ENCODE data around the gene STX1A.

Gene STX1A

DNA sequence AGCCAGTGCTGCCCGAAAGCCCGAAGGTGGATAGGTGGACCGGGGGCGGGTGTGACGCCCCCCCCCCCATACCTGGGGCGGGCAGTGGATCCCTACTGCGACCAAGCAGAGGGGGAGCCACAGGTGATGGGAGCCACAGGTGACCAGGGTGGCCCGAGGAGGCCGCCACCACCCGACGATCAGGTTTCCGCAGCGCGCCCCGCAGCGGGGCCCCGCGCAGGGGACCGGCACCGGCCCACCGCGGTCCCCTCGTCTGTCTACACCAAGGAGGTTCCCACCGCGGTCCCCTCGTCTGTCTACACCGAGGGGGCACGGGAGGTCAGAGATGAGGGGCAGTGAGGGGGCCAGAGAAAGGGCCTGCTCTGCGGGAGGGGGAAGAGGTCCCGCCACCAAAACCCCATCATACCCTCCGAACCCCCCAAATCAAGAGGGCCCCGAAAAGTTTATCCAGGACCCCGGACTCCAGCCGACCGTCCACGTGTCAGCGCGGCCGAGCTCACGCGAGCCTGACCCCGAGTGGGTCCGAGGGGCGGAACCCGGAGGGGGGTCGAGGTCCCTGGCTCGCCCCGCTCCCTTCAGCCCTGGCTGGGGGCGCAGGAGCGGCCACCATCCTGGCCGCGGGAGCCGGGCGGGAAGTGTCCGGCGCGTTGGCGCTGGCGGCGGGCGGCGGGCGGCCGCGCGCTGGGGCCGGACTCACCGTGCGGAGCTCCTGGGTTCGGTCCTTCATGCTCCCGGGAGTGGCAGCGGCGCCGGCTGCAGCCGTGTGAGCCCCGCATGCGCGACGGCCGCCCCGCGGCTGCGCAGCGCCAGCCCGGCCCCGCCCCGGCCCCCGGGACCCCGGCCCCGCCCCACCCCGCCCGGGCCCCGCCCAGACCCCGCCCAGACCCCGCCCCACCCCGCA lies at the start of gene STX1A:
TSS of gene STX1A (minus strand) at position 765 of the 901 bp plus-strand sequence. CDS start at position 727, 38 bp downstream.
- Histone ChIP-seq H3K9me3 (ENCODE audit: control insufficient read depth in 5 of 5, low read length in 5 of 5) (no peaks in the 10 kb centered on the region), H3K27ac (ENCODE audit: low read depth, low read length) (no peak within 1 kb of the TSS), H3K9ac (ENCODE audit: low read length in 5 of 5) (peak within 1 kb of the TSS in 4 of 5 donors; percentile 60 to 80 (median 74)), H3K4me3 (ENCODE audit: low read depth in 1 of 5, low read length in 5 of 5) (peak within 1 kb of the TSS; percentile 35 to 77 (median 69)), H3K27me3 (ENCODE audit: control insufficient read depth in 5 of 5, insufficient read depth in 4 of 5, low read length in 5 of 5) (no peaks in the 10 kb centered on the region), H3K4me1 (ENCODE audit: control insufficient read depth in 5 of 5, insufficient read depth in 5 of 5, low read length in 5 of 5) (peaks cover 5 to 54% (median 35%) of the 10 kb centered on the region in 5 donors), H3K36me3 (ENCODE audit: control insufficient read depth in 5 of 5, insufficient read depth in 5 of 5, low read length in 5 of 5) (peaks cover 0 to 4% (median 0%) of the 10 kb centered on the region in 5 donors)

GRCh38 chr7:73768641-73769480 lies 49.4 kb upstream of the STX1A start:
- Histone ChIP-seq H3K27me3 (ENCODE audit: control insufficient read depth in 5 of 5, insufficient read depth in 4 of 5, low read length in 5 of 5) (peaks cover 31 to 40% (median 38%) of the 10 kb centered on the region in 5 donors), H3K4me1 (ENCODE audit: control insufficient read depth in 5 of 5, insufficient read depth in 5 of 5, low read length in 5 of 5) (peaks cover 0 to 24% (median 16%) of the 10 kb centered on the region in 5 donors), H3K9me3 (ENCODE audit: control insufficient read depth in 5 of 5, low read length in 5 of 5) (no peaks in the 10 kb centered on the region), H3K27ac (ENCODE audit: low read depth, low read length) (no peak overlapping the region), H3K4me3 (ENCODE audit: low read depth in 1 of 5, low read length in 5 of 5) (peak overlapping the region in 2 of 5 donors; percentile 22 to 34), H3K9ac (ENCODE audit: low read length in 5 of 5) (no peak overlapping the region), H3K36me3 (ENCODE audit: control insufficient read depth in 5 of 5, insufficient read depth in 5 of 5, low read length in 5 of 5) (no peaks in the 10 kb centered on the region)

DNA sequence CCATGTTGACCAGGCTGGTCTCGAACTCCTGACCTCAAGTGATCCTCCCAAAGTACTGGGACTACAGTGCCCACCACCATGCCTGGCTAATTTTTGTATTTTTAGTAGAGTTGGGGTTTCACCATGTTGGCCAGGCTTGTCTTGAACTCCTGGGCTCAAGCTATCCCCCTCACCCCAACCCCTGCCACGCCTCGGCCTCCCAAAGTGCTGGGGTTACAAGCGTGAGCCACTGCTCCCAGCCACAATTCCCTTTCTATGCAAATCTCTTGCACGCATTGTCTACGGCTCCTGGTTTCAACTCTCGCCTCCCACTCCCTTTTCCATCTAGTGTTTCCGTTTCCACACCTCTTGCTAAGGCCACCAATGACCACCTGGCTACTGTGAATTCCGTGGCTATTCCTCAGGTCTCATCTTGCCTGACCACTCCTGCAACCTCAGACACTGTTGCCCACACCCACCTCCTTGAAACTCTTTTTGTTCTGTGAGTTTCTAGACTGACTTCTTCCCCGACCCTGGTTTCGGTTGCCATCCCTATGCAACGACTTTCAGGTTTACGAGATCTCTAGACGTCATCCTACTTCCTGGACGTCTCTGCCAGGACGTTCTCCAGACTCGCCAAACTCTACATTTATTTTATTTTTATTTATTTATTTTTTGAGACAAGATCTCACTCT lies 47.2 kb upstream of the STX1A start:
- no peak overlapping the region for H3K9ac ChIP-seq (ENCODE audit: low read length in 5 of 5)
- no peak overlapping the region for H3K27ac ChIP-seq (ENCODE audit: low read depth, low read length)
- no peak overlapping the region for H3K4me3 ChIP-seq (ENCODE audit: low read depth in 1 of 5, low read length in 5 of 5)
- peaks cover 30 to 40% (median 36%) of the 10 kb centered on the region in 5 donors for H3K27me3 ChIP-seq (ENCODE audit: control insufficient read depth in 5 of 5, insufficient read depth in 4 of 5, low read length in 5 of 5)
- H3K4me1 ChIP-seq (ENCODE audit: control insufficient read depth in 5 of 5, insufficient read depth in 5 of 5, low read length in 5 of 5) = peaks cover 0 to 24% (median 13%) of the 10 kb centered on the region in 5 donors
- H3K36me3 ChIP-seq (ENCODE audit: control insufficient read depth in 5 of 5, insufficient read depth in 5 of 5, low read length in 5 of 5) = no peaks in the 10 kb centered on the region
- no peaks in the 10 kb centered on the region for H3K9me3 ChIP-seq (ENCODE audit: control insufficient read depth in 5 of 5, low read length in 5 of 5)

DNA sequence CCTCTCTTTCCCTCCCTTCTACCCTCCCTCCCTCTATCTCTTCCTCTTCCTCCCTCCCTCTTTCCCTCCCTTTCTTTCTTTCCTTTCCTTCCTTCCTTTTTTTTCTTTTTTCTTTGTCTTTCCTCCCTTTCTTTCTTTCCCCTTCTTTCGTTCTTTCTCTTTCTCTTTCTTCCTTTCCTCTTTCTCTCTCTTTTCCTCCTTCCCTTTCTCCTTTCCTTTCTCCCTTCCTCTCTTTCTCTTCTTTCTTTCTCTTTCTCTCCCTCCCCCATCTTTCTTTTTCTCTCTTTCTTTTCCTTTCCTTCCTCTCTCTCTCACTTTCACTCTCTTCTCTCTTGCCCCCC lies 43.2 kb upstream of the STX1A start:
- H3K4me3 ChIP-seq (ENCODE audit: low read depth in 1 of 5, low read length in 5 of 5) = no peak overlapping the region

GRCh38 chr7:73761854-73762658 lies 42.6 kb upstream of the STX1A start:
- H3K27me3 ChIP-seq (ENCODE audit: control insufficient read depth in 5 of 5, insufficient read depth in 4 of 5, low read length in 5 of 5) = no peaks in the 10 kb centered on the region
- no peak overlapping the region for H3K27ac ChIP-seq (ENCODE audit: low read depth, low read length)
- no peaks in the 10 kb centered on the region for H3K36me3 ChIP-seq (ENCODE audit: control insufficient read depth in 5 of 5, insufficient read depth in 5 of 5, low read length in 5 of 5)

More for the DNA sequence above, 43.2 kb upstream of the STX1A start:
- Histone ChIP-seq H3K36me3 (ENCODE audit: control insufficient read depth in 5 of 5, insufficient read depth in 5 of 5, low read length in 5 of 5) (no peaks in the 10 kb centered on the region), H3K9me3 (ENCODE audit: control insufficient read depth in 5 of 5, low read length in 5 of 5) (no peaks in the 10 kb centered on the region), H3K9ac (ENCODE audit: low read length in 5 of 5) (no peak overlapping the region), H3K4me1 (ENCODE audit: control insufficient read depth in 5 of 5, insufficient read depth in 5 of 5, low read length in 5 of 5) (no peaks in the 10 kb centered on the region), H3K27ac (ENCODE audit: low read depth, low read length) (no peak overlapping the region), H3K27me3 (ENCODE audit: control insufficient read depth in 5 of 5, insufficient read depth in 4 of 5, low read length in 5 of 5) (peaks cover 0 to 4% (median 0%) of the 10 kb centered on the region in 5 donors)

GRCh38 chr7:73758581-73759138 lies 39.2 kb upstream of the STX1A start:
- Histone ChIP-seq H3K4me3 (ENCODE audit: low read depth in 1 of 5, low read length in 5 of 5) (no peak overlapping the region), H3K27ac (ENCODE audit: low read depth, low read length) (no peak overlapping the region), H3K9ac (ENCODE audit: low read length in 5 of 5) (no peak overlapping the region), H3K27me3 (ENCODE audit: control insufficient read depth in 5 of 5, insufficient read depth in 4 of 5, low read length in 5 of 5) (no peaks in the 10 kb centered on the region), H3K4me1 (ENCODE audit: control insufficient read depth in 5 of 5, insufficient read depth in 5 of 5, low read length in 5 of 5) (no peaks in the 10 kb centered on the region), H3K9me3 (ENCODE audit: control insufficient read depth in 5 of 5, low read length in 5 of 5) (no peaks in the 10 kb centered on the region), H3K36me3 (ENCODE audit: control insufficient read depth in 5 of 5, insufficient read depth in 5 of 5, low read length in 5 of 5) (no peaks in the 10 kb centered on the region)

More at GRCh38 chr7:73761854-73762658, 42.6 kb upstream of the STX1A start:
- Histone ChIP-seq H3K4me1 (ENCODE audit: control insufficient read depth in 5 of 5, insufficient read depth in 5 of 5, low read length in 5 of 5) (no peaks in the 10 kb centered on the region), H3K9me3 (ENCODE audit: control insufficient read depth in 5 of 5, low read length in 5 of 5) (no peaks in the 10 kb centered on the region), H3K9ac (ENCODE audit: low read length in 5 of 5) (no peak overlapping the region), H3K4me3 (ENCODE audit: low read depth in 1 of 5, low read length in 5 of 5) (no peak overlapping the region)

DNA sequence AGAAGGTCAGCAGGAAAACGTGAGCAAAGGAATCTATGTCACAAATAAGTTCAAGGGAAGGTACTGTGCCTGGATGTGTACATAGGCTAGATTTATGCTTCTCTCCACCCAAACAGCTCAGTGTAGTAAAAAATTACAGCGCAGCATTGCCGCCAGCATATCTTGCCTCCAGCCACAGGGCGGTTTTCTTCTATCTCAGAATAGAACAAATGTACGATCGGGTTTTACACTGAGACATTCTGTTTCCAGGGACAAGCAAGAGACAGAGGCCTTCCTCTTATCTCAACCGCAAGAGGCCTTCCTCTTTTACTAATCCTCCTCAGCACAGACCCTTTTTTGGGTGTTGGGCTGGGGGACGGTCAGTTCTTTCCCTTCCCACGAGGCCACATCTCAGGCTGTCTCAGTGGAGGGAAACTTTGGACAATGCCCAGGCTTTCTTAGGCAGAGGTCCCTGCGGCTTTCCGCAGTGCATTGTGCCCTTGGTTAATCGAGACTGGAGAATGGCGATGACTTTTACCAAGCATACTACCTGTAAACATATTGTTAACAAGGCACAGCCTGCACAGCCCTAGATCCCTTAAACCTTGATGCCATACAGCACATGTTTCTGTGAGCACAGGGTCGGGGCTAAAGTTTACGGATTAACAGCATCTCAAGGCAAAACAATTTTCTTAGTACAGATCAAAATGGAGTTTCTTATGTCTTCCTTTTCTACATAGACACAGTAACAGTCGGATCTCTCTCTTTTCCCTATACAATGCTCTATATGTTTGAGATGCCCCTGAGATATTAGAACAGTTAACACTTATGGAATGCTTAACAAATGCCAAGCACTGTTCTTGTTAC lies 30.7 kb upstream of the STX1A start:
- H3K27ac ChIP-seq (ENCODE audit: low read depth, low read length) = no peak overlapping the region

GRCh38 chr7:73746378-73746777 lies 26.9 kb upstream of the STX1A start:
- Histone ChIP-seq H3K36me3 (ENCODE audit: control insufficient read depth in 5 of 5, insufficient read depth in 5 of 5, low read length in 5 of 5) (no peaks in the 10 kb centered on the region), H3K4me3 (ENCODE audit: low read depth in 1 of 5, low read length in 5 of 5) (no peak overlapping the region), H3K27me3 (ENCODE audit: control insufficient read depth in 5 of 5, insufficient read depth in 4 of 5, low read length in 5 of 5) (no peaks in the 10 kb centered on the region), H3K9me3 (ENCODE audit: control insufficient read depth in 5 of 5, low read length in 5 of 5) (no peaks in the 10 kb centered on the region), H3K27ac (ENCODE audit: low read depth, low read length) (no peak overlapping the region), H3K4me1 (ENCODE audit: control insufficient read depth in 5 of 5, insufficient read depth in 5 of 5, low read length in 5 of 5) (peaks cover 0 to 16% (median 10%) of the 10 kb centered on the region in 5 donors), H3K9ac (ENCODE audit: low read length in 5 of 5) (no peak overlapping the region)

More for the DNA sequence above, 30.7 kb upstream of the STX1A start:
- no peak overlapping the region for H3K9ac ChIP-seq (ENCODE audit: low read length in 5 of 5)
- H3K9me3 ChIP-seq (ENCODE audit: control insufficient read depth in 5 of 5, low read length in 5 of 5) = no peaks in the 10 kb centered on the region
- H3K4me3 ChIP-seq (ENCODE audit: low read depth in 1 of 5, low read length in 5 of 5) = no peak overlapping the region
- no peaks in the 10 kb centered on the region for H3K36me3 ChIP-seq (ENCODE audit: control insufficient read depth in 5 of 5, insufficient read depth in 5 of 5, low read length in 5 of 5)
- no peaks in the 10 kb centered on the region for H3K4me1 ChIP-seq (ENCODE audit: control insufficient read depth in 5 of 5, insufficient read depth in 5 of 5, low read length in 5 of 5)
- no peaks in the 10 kb centered on the region for H3K27me3 ChIP-seq (ENCODE audit: control insufficient read depth in 5 of 5, insufficient read depth in 4 of 5, low read length in 5 of 5)

All from subcutaneous abdominal adipose tissue (tissue), 5 donors.